HepG2 (cell line): ENCODE data around the gene RAX. TPM values are rescaled to one million over a fixed set of nuclear protein-coding genes. Genes with fewer than 3 reads are reported as not detected.

Experiments
- ATRX ChIP-seq: sonication (generic); formaldehyde crosslinking; IDR thresholded peaks from 2 replicates; pipeline ENCODE4 v1.4.0; 2020; ENCODE audit warnings: missing genetic modification reagents, borderline replicate concordance
- CBX5 ChIP-seq: sonication (generic); formaldehyde crosslinking; IDR thresholded peaks from 2 replicates; pipeline ENCODE4 v1.4.0; 2020; ENCODE audit warnings: missing genetic modification reagents, borderline replicate concordance
- NONO ChIP-seq, 2 experiments: fragments of 450-650 bp in 1 of 2; sonication (generic) in 1 of 2; formaldehyde crosslinking in 1 of 2; IDR thresholded peaks in 1 of 2; conservative IDR thresholded peaks in 1 of 2; 2 replicates each; pipeline versions ENCODE4 v1.6.1 to v1.8.0; 2017 to 2022; ENCODE audit warnings: mild to moderate bottlenecking in 1 of 2, missing genetic modification reagents in 1 of 2, moderate library complexity in 1 of 2
- RAD21 ChIP-seq: fragments of 450-650 bp; formaldehyde crosslinking; IDR thresholded peaks from 2 replicates; pipeline ENCODE4 v1.5.0; 2020; ENCODE audit warnings: mild to moderate bottlenecking
- REPIN1 ChIP-seq: sonication (generic); formaldehyde crosslinking; IDR thresholded peaks from 2 replicates; pipeline ENCODE4 v1.8.0; 2022; ENCODE audit warnings: missing genetic modification reagents, low read depth, mild to moderate bottlenecking, borderline replicate concordance
- YY1 ChIP-seq: IDR thresholded peaks from 2 replicates; pipeline ENCODE4 v1.6.1; 2011; ENCODE audit warnings: low read length, low read depth, moderate library complexity, mild to moderate bottlenecking; ENCODE audit not compliant: insufficient read depth, insufficient replicate concordance
- ZMYM4 ChIP-seq: sonication (generic); formaldehyde crosslinking; IDR thresholded peaks from 2 replicates; pipeline ENCODE4 v1.8.1; 2023; ENCODE audit warnings: mild to moderate bottlenecking, missing genetic modification reagents
- polyA plus RNA-seq, 8 experiments: library from polyadenylated mRNA; depleted of rRNA in 3 of 8; stranded (reverse) in 7 of 8; unstranded in 1 of 8; fragments of >200 nt; fragmentation: Illumina TruSeq in 4 of 8; extraction: Trizol in 4 of 8; gene quantifications; 2 replicates each; pipeline versions ENCODE4 v1.2.1 to v1.2.3, GENCODE V29; 2011 to 2016; ENCODE audit warnings: low read depth in 4 of 8, missing spikeins in 1 of 8, mixed read lengths in 1 of 8; ENCODE audit not compliant: insufficient read depth in 1 of 8
- total RNA-seq, 5 experiments: library from RNA; depleted of rRNA; stranded (reverse); fragments of >200 nt; fragmentation: Illumina TruSeq; extraction: Trizol; gene quantifications; 2 replicates each; pipeline ENCODE4 v1.2.3, GENCODE V29; 2016; ENCODE audit warnings: low read depth in 1 of 5
- TF ChIP-seq, protein P1 (sequence below): sonication (generic); formaldehyde crosslinking; IDR thresholded peaks from 2 replicates; pipeline ENCODE4 v1.4.0; 2020; ENCODE audit warnings: missing genetic modification reagents
- TF ChIP-seq, protein P2 (sequence below): sonication (generic); formaldehyde crosslinking; IDR thresholded peaks from 2 replicates; pipeline ENCODE4 v1.4.0; 2020; ENCODE audit warnings: missing genetic modification reagents
- TF ChIP-seq, protein P3 (sequence below): sonication (generic); formaldehyde crosslinking; IDR thresholded peaks from 2 replicates; pipeline ENCODE4 v1.4.0; 2020; ENCODE audit warnings: mild to moderate bottlenecking, missing genetic modification reagents
- TF ChIP-seq, protein P4 (sequence below), 2 experiments: sonication (generic) in 1 of 2; formaldehyde crosslinking in 1 of 2; IDR thresholded peaks; 2 replicates each; pipeline versions ENCODE4 v1.4.0 to v1.6.1; 2018 to 2020; ENCODE audit warnings: missing genetic modification reagents in 2 of 2, borderline replicate concordance in 1 of 2, low read depth in 1 of 2, mild to moderate bottlenecking in 1 of 2, missing biosample characterization in 1 of 2
- TF ChIP-seq, protein P5 (sequence below): sonication (generic); formaldehyde crosslinking; IDR thresholded peaks from 2 replicates; pipeline ENCODE4 v1.5.0; 2020; ENCODE audit warnings: mild to moderate bottlenecking, missing genetic modification reagents, moderate library complexity
- TF ChIP-seq, protein P6 (sequence below): sonication (generic); formaldehyde crosslinking; IDR thresholded peaks from 2 replicates; pipeline ENCODE4 v1.9.0; 2022; ENCODE audit warnings: missing genetic modification reagents, mild to moderate bottlenecking, borderline replicate concordance

The RAX gene
- total and polyA plus RNA-seq, 2 of the 13 experiments (the other 11 are each of a cell fraction or from before 2014, with no cell fraction given) = not detected

DNA sequence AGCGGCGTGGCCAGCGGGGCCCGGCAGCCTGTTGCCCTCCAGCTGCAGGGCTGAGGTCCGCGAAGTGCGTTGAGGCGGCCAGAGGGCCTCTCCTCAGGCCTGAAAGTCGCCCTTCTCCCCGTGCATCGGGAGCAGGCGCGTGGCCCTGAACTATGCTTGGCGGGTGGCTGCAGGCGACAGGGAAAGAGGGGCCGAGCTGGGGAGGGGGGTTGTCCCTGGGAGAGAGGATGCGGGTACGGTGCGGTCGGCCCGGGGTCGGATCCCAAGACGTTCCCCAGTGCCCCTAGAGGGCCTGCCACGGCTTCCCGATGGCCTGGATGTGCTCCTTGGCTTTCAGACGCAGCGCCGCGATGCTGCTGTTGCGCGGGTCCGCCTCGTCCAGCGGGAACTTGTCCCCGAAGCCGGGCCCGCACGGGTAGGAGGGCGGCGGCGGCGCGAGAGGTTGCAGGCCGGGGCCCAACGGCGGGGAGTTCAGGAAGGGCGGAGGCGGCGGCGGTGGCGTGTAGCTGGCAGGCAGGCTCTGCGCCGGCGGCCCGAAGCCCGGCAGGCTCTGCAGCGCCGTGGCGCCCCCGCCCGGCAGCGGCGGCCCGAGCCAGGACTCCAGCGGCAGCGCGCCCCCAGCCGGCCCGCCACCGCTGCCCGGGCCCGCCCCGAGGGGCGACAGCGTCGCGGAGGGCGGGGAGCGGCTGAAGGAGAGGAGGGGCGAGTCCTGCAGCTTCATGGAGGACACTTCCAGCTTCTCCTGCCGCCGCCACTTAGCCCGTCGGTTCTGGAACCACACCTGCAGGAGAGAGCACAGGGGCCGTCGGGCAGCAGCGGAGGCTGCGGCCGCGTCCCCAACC, 4.3 kb downstream of the RAX start (continued):
- TF ChIP-seq, protein P1, sequence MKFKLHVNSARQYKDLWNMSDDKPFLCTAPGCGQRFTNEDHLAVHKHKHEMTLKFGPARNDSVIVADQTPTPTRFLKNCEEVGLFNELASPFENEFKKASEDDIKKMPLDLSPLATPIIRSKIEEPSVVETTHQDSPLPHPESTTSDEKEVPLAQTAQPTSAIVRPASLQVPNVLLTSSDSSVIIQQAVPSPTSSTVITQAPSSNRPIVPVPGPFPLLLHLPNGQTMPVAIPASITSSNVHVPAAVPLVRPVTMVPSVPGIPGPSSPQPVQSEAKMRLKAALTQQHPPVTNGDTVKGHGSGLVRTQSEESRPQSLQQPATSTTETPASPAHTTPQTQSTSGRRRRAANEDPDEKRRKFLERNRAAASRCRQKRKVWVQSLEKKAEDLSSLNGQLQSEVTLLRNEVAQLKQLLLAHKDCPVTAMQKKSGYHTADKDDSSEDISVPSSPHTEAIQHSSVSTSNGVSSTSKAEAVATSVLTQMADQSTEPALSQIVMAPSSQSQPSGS (CRISPR knock-in tag) = no peak
- TF ChIP-seq ATRX (CRISPR knock-in tag) (no peak), YY1 (peak; percentile 56), RAD21 (CRISPR knock-in tag) (peak; percentile 89), NONO (IDR thresholded peaks at IDR 0.05) (no peak), NONO (CRISPR knock-in tag; conservative IDR thresholded peaks at IDR 0.05) (0 out of 2 replicates have a peak, but pooled peaks have one; percentile 24), CBX5 (CRISPR knock-in tag) (no peak), ZMYM4 (no peak), REPIN1 (CRISPR knock-in tag) (peak; percentile 28; the same call in 1 of the 2 replicates)
- TF ChIP-seq, protein P2, sequence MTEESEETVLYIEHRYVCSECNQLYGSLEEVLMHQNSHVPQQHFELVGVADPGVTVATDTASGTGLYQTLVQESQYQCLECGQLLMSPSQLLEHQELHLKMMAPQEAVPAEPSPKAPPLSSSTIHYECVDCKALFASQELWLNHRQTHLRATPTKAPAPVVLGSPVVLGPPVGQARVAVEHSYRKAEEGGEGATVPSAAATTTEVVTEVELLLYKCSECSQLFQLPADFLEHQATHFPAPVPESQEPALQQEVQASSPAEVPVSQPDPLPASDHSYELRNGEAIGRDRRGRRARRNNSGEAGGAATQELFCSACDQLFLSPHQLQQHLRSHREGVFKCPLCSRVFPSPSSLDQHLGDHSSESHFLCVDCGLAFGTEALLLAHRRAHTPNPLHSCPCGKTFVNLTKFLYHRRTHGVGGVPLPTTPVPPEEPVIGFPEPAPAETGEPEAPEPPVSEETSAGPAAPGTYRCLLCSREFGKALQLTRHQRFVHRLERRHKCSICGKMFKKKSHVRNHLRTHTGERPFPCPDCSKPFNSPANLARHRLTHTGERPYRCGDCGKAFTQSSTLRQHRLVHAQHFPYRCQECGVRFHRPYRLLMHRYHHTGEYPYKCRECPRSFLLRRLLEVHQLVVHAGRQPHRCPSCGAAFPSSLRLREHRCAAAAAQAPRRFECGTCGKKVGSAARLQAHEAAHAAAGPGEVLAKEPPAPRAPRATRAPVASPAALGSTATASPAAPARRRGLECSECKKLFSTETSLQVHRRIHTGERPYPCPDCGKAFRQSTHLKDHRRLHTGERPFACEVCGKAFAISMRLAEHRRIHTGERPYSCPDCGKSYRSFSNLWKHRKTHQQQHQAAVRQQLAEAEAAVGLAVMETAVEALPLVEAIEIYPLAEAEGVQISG (CRISPR knock-in tag) = peak; percentile 23; the same call in 1 of the 2 replicates
- TF ChIP-seq, protein P3, sequence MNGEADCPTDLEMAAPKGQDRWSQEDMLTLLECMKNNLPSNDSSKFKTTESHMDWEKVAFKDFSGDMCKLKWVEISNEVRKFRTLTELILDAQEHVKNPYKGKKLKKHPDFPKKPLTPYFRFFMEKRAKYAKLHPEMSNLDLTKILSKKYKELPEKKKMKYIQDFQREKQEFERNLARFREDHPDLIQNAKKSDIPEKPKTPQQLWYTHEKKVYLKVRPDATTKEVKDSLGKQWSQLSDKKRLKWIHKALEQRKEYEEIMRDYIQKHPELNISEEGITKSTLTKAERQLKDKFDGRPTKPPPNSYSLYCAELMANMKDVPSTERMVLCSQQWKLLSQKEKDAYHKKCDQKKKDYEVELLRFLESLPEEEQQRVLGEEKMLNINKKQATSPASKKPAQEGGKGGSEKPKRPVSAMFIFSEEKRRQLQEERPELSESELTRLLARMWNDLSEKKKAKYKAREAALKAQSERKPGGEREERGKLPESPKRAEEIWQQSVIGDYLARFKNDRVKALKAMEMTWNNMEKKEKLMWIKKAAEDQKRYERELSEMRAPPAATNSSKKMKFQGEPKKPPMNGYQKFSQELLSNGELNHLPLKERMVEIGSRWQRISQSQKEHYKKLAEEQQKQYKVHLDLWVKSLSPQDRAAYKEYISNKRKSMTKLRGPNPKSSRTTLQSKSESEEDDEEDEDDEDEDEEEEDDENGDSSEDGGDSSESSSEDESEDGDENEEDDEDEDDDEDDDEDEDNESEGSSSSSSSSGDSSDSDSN (CRISPR knock-in tag) = peak; percentile 89
- TF ChIP-seq, protein P4, sequence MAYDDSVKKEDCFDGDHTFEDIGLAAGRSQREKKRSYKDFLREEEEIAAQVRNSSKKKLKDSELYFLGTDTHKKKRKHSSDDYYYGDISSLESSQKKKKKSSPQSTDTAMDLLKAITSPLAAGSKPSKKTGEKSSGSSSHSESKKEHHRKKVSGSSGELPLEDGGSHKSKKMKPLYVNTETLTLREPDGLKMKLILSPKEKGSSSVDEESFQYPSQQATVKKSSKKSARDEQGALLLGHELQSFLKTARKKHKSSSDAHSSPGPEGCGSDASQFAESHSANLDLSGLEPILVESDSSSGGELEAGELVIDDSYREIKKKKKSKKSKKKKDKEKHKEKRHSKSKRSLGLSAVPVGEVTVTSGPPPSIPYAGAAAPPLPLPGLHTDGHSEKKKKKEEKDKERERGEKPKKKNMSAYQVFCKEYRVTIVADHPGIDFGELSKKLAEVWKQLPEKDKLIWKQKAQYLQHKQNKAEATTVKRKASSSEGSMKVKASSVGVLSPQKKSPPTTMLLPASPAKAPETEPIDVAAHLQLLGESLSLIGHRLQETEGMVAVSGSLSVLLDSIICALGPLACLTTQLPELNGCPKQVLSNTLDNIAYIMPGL (CRISPR knock-in tag; IDR thresholded peaks at IDR 0.05; ENCODE audit: borderline replicate concordance in 1 of 2, low read depth in 1 of 2) = peak in 1 of 2 experiments; percentile 56; a peak in 1 of 4 replicates
- TF ChIP-seq, protein P5, sequence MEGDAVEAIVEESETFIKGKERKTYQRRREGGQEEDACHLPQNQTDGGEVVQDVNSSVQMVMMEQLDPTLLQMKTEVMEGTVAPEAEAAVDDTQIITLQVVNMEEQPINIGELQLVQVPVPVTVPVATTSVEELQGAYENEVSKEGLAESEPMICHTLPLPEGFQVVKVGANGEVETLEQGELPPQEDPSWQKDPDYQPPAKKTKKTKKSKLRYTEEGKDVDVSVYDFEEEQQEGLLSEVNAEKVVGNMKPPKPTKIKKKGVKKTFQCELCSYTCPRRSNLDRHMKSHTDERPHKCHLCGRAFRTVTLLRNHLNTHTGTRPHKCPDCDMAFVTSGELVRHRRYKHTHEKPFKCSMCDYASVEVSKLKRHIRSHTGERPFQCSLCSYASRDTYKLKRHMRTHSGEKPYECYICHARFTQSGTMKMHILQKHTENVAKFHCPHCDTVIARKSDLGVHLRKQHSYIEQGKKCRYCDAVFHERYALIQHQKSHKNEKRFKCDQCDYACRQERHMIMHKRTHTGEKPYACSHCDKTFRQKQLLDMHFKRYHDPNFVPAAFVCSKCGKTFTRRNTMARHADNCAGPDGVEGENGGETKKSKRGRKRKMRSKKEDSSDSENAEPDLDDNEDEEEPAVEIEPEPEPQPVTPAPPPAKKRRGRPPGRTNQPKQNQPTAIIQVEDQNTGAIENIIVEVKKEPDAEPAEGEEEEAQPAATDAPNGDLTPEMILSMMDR = peak; percentile 42; the same call in 1 of the 2 replicates
- TF ChIP-seq, protein P6, sequence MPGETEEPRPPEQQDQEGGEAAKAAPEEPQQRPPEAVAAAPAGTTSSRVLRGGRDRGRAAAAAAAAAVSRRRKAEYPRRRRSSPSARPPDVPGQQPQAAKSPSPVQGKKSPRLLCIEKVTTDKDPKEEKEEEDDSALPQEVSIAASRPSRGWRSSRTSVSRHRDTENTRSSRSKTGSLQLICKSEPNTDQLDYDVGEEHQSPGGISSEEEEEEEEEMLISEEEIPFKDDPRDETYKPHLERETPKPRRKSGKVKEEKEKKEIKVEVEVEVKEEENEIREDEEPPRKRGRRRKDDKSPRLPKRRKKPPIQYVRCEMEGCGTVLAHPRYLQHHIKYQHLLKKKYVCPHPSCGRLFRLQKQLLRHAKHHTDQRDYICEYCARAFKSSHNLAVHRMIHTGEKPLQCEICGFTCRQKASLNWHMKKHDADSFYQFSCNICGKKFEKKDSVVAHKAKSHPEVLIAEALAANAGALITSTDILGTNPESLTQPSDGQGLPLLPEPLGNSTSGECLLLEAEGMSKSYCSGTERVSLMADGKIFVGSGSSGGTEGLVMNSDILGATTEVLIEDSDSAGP (CRISPR knock-in tag) = peak; percentile 19; the same call in 1 of the 2 replicates
